Activated CD4-positive, CD25-positive, alpha-beta regulatory T cell treated with anti-CD3 and anti-CD28 coated beads, Interleukin-2, amount 50 U/mL, for 16 hours (primary cell): ENCODE measurements around the gene ZFP36L2.

ENCODE experiments used
- DNase-seq: peaks from one replicate; pipeline ENCODE4 v3.0.0-alpha.2; 2020; ENCODE audit warnings: low read depth, low spot score

The ZFP36L2 gene

GRCh38 chr2:43223521-43224001 is 2.8 kb downstream of the ZFP36L2 start:
- DNase-seq = no peak

GRCh38 chr2:43222475-43223309 is 3.7 kb downstream of the ZFP36L2 start:
- DNase-seq = no peak

DNA sequence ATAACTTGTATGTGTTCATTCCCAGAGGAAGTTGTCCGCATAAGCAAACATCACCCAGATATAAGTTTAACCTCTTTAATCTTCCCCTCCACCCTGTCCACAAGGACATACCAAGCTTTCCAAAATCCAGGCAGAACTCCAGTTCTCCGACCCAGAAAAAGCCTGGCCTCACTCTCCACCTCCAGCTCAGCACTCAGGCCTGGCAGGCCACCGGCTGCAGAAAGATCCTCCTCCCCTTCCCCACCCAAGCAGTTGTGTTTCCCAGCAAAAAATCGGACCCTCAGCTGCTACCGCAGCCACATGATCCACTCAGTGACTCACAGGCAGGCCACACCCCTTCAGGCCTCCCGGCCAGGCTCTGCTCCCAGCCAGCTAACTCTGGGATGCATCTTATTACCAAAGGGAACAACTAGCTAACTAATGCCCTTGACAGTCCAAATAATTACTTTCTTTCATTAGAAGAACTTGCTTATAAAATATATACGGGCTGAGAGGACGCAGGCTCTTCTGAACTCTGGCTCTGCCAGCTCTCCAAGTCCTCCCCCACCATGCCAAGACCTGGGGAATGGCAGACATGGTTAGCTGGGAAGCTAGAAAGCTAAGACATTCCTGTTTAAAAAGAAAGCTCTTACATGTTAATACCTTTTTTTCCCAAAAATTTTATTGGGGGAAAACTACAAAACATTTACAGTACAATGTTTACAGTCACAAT is 4.5 kb downstream of the ZFP36L2 start:
- no peak for DNase-seq

DNA sequence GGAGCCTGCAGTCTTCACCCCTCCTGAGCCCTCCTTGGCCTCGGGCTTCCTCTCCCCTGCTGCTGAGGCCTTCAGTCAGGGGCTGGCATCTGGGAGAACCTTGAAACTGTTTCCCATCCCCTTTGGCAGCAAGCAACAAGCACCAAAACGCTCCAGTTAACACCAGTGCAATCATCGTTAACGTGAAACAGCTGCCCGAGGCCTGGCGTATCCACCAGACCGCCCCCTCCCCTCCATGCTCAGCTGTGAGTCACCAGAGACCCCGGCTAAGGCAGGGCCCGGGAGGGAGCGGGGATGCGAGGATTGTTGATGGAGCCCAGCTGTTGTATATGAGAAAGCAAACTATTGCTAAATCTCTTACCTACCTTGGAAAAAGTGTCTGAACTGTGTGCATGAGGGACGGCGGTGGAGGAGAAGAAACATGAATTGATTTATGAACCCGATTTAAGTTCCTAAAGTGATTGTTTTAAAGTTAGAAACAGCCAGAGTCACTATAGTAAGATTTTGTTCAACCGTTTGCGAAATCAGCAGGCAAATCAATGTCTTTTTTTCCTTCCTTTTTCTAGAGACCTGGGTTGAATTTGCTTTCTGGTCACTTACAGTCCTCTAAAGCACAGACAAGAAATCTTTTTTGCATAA is 5.2 kb downstream of the ZFP36L2 start:
- no peak for DNase-seq

- no peak for DNase-seq
These were observed 5.7 kb downstream of the ZFP36L2 start for GRCh38 chr2:43220760-43221123.

- DNase-seq = no peak
These were observed 6.1 kb downstream of the ZFP36L2 start for GRCh38 chr2:43220229-43220751.

GRCh38 chr2:43219383-43220228 is 6.8 kb downstream of the ZFP36L2 start:
- peak; percentile 54 for DNase-seq

- DNase-seq = peak; percentile 48
These were observed 7.6 kb downstream of the ZFP36L2 start for GRCh38 chr2:43218702-43219382.

DNA sequence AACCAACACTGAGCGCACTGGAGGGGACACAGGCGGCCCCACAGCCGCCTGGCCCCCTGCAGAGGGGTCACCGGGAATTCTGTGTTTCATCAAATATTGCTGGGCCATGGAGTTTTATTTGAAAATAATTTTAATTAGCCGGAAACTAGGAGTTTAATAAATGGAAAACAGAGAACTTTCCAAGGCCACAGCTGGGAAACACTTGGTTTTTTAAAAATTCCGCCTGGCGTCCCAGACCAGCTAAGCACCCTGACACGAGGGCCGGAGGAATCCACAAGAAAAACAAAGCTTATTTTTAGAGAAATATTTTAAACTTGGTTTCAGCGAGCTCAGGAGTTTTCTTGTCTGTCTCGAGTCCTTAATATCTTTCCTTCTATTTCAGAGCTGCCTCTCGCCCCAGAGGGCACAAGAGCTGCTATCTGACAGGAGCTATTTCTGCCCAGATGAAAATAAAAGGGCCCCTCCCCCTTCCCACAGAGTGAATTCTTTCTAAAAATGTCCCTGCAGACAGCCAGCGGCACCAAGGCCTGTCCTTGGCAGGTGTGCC is 8.2 kb downstream of the ZFP36L2 start:
- DNase-seq = no peak

GRCh38 chr2:43217228-43218154 is 8.9 kb downstream of the ZFP36L2 start:
- DNase-seq = no peak

DNA sequence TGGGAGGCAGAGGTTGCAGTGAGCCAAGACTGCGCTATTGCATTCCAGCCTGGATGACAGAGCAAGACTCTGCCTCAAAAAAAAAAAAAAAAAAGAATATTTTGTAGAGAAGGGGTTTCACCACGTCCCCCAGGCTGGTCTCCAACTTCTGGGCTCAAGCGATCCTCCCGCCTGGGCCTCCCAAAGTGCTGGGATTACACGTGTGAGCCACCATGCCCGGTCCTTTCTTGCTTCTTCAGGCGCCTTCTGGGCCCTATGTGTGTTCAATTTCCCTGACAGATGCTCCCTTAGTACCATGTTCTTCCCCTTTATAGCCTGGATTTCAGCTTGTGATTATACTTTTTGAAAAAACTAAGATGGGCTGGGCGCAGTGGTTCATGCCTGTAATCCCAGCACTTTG is 9.8 kb downstream of the ZFP36L2 start:
- no peak for DNase-seq

- no peak for DNase-seq
These were observed 10.6 kb downstream of the ZFP36L2 start for GRCh38 chr2:43215673-43216255.

GRCh38 chr2:43214253-43214652 is 12.2 kb downstream of the ZFP36L2 start:
- DNase-seq = no peak

- DNase-seq = no peak
These were observed 13.5 kb downstream of the ZFP36L2 start for GRCh38 chr2:43212931-43213330.

DNA sequence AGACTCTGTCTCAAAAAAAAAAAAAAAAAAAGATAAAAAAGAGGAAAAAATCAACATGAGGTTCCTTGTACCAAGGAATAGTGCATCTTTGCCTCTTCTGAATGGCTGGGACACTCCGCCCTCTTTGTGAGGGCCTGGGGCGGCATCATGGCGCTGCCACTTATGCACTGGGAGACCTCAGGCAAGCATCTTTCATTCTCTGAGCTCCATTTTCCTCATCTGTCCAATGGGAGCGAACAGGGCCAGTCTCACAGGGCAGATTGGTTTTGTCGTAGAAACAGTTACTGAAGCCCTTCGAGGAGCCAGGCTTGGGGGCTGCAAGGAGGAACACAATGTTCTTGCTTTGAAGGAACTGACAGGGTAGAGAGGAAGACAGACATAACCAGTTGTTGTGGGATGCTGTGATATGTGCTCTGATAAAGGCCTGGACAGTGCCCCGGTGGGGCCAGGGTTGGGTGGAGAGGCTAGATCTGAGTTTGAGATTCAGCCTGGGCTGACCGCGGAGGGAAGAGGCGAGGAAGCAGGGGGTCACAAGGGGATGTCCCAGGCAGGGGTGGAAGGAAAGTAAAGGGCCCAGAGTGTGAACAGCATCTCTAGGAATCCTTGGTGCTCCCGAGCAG is 14.1 kb downstream of the ZFP36L2 start:
- no peak for DNase-seq

DNA sequence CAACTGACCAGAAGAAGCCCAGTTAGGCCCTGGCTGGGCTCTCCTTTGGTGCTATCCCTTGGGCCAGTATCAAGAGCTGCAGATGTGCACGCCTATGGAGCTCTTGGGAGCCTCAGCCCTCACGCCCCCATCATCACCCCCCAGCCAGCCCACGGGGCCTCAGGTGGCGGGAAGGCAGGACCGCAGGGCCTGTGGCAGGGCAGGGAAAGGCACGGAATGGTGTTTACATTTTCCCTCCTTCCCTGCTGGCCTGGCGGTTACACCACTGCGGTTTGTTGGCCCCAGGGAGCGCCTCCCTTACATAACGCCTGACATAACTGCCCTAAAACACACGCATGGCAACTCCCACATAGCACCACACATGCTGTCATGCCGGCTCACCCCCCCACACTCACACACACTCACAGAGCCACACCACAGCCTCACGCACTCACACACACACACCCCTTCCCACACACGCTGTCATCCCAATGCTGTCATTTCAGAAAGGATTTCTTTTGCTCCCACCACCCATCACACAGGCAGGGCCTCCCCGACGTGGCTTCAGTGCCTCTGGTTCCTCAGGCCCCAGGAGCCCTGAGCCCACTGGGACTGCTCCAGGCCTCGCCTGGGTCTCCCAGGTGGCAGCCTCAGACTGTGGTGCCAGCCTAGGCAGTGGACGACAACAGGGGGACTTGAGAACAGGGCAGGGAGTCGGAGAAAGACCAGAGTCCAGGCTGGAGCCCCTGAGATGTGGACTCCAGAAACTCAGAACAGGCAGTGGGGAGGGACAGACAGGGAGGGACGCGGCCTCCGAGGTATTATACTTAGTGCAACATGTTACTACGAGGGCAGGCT is 15.7 kb downstream of the ZFP36L2 start:
- DNase-seq = no peak

GRCh38 chr2:43210125-43210466 is 16.3 kb downstream of the ZFP36L2 start:
- no peak for DNase-seq
